H1 (cell line): Measurements from ENCODE around the gene EFHC1. TPM values are rescaled to one million over a fixed set of nuclear protein-coding genes. Genes with fewer than 3 reads are reported as not detected.

ENCODE experiments used
- BACH1 ChIP-seq: IDR thresholded peaks from 2 replicates; pipeline ENCODE4 v1.6.1; 2012; ENCODE audit warnings: low read length, improper control_type of control experiment
- CBX5 ChIP-seq: fragments of 300-800, 300-1000 bp; sonication (generic); IDR thresholded peaks from 2 replicates; pipeline ENCODE4 v1.7.1; 2016; ENCODE audit warnings: antibody characterized with exemption, low read length, low read depth
- CTCF ChIP-seq, 3 experiments: IDR thresholded peaks; 1 replicate in 2 of 3; 2 replicates in 1 of 3; pipeline versions ENCODE4 v1.5.1 to v1.6.1; 2011; ENCODE audit warnings: low read length in 3 of 3, mild to moderate bottlenecking in 3 of 3, inconsistent platforms in 2 of 3, low read depth in 1 of 3, moderate library complexity in 1 of 3; ENCODE audit not compliant: insufficient read depth in 1 of 3; ENCODE audit errors: control extremely low read depth in 1 of 3
- GTF2F1 ChIP-seq: IDR thresholded peaks from 2 replicates; pipeline ENCODE4 v1.6.1; 2012; ENCODE audit warnings: low read depth, low read length, improper control_type of control experiment, borderline replicate concordance
- NANOG ChIP-seq: IDR thresholded peaks from 2 replicates; pipeline ENCODE4 v1.6.1; 2011; ENCODE audit warnings: low read length, low read depth, mild to moderate bottlenecking, inconsistent platforms; ENCODE audit not compliant: insufficient read depth, poor library complexity, severe bottlenecking
- SAP30 ChIP-seq: fragments of 300-600 bp; sonication (generic); IDR thresholded peaks from 2 replicates; pipeline ENCODE4 v1.7.1; 2012; ENCODE audit warnings: low read length, moderate library complexity, mild to moderate bottlenecking, inconsistent platforms; ENCODE audit not compliant: insufficient read depth, insufficient replicate concordance
- TBP ChIP-seq: IDR thresholded peaks from 2 replicates; pipeline ENCODE4 v1.6.1; 2011; ENCODE audit warnings: low read depth, low read length, improper control_type of control experiment
- ZNF274 ChIP-seq: IDR thresholded peaks from 2 replicates; pipeline ENCODE4 v1.7.0; 2012; ENCODE audit warnings: low read length, borderline replicate concordance; ENCODE audit errors: extremely low read depth
- polyA plus RNA-seq, 7 experiments: library from polyadenylated mRNA; depleted of rRNA in 3 of 7; stranded (reverse) in 5 of 7; unstranded in 2 of 7; fragments of >200 nt in 5 of 7; fragments of 200-250 nt in 2 of 7; gene quantifications; 1 replicate in 5 of 7; 2 replicates in 1 of 7; 4 replicates in 1 of 7; pipeline versions ENCODE4 v1.2.1 to v1.2.3, GENCODE V29; 2011 to 2013; ENCODE audit warnings: missing spikeins in 2 of 7, mixed read lengths in 2 of 7
- total RNA-seq: library from RNA; stranded (reverse); fragmentation: NEBNext Ultra II Directional; extraction: Animal tissue kit (Norgen Biotek cat#: 25700); gene quantifications from 2 replicates; pipeline ENCODE4 v1.2.1, GENCODE V29; 2021
- TF ChIP-seq, protein P1 (sequence below): fragments of 300-600 bp; sonication (generic); IDR thresholded peaks from 2 replicates; pipeline ENCODE4 v1.7.1; 2012; ENCODE audit warnings: low read length, moderate library complexity, mild to moderate bottlenecking, inconsistent platforms; ENCODE audit not compliant: insufficient replicate concordance

The EFHC1 gene
- total and polyA plus RNA-seq, 2 of the 8 experiments (the other 6 are each of a cell fraction or from before 2014, with no cell fraction given): 10.5 to 16.4 TPM

- TF ChIP-seq, protein P1, sequence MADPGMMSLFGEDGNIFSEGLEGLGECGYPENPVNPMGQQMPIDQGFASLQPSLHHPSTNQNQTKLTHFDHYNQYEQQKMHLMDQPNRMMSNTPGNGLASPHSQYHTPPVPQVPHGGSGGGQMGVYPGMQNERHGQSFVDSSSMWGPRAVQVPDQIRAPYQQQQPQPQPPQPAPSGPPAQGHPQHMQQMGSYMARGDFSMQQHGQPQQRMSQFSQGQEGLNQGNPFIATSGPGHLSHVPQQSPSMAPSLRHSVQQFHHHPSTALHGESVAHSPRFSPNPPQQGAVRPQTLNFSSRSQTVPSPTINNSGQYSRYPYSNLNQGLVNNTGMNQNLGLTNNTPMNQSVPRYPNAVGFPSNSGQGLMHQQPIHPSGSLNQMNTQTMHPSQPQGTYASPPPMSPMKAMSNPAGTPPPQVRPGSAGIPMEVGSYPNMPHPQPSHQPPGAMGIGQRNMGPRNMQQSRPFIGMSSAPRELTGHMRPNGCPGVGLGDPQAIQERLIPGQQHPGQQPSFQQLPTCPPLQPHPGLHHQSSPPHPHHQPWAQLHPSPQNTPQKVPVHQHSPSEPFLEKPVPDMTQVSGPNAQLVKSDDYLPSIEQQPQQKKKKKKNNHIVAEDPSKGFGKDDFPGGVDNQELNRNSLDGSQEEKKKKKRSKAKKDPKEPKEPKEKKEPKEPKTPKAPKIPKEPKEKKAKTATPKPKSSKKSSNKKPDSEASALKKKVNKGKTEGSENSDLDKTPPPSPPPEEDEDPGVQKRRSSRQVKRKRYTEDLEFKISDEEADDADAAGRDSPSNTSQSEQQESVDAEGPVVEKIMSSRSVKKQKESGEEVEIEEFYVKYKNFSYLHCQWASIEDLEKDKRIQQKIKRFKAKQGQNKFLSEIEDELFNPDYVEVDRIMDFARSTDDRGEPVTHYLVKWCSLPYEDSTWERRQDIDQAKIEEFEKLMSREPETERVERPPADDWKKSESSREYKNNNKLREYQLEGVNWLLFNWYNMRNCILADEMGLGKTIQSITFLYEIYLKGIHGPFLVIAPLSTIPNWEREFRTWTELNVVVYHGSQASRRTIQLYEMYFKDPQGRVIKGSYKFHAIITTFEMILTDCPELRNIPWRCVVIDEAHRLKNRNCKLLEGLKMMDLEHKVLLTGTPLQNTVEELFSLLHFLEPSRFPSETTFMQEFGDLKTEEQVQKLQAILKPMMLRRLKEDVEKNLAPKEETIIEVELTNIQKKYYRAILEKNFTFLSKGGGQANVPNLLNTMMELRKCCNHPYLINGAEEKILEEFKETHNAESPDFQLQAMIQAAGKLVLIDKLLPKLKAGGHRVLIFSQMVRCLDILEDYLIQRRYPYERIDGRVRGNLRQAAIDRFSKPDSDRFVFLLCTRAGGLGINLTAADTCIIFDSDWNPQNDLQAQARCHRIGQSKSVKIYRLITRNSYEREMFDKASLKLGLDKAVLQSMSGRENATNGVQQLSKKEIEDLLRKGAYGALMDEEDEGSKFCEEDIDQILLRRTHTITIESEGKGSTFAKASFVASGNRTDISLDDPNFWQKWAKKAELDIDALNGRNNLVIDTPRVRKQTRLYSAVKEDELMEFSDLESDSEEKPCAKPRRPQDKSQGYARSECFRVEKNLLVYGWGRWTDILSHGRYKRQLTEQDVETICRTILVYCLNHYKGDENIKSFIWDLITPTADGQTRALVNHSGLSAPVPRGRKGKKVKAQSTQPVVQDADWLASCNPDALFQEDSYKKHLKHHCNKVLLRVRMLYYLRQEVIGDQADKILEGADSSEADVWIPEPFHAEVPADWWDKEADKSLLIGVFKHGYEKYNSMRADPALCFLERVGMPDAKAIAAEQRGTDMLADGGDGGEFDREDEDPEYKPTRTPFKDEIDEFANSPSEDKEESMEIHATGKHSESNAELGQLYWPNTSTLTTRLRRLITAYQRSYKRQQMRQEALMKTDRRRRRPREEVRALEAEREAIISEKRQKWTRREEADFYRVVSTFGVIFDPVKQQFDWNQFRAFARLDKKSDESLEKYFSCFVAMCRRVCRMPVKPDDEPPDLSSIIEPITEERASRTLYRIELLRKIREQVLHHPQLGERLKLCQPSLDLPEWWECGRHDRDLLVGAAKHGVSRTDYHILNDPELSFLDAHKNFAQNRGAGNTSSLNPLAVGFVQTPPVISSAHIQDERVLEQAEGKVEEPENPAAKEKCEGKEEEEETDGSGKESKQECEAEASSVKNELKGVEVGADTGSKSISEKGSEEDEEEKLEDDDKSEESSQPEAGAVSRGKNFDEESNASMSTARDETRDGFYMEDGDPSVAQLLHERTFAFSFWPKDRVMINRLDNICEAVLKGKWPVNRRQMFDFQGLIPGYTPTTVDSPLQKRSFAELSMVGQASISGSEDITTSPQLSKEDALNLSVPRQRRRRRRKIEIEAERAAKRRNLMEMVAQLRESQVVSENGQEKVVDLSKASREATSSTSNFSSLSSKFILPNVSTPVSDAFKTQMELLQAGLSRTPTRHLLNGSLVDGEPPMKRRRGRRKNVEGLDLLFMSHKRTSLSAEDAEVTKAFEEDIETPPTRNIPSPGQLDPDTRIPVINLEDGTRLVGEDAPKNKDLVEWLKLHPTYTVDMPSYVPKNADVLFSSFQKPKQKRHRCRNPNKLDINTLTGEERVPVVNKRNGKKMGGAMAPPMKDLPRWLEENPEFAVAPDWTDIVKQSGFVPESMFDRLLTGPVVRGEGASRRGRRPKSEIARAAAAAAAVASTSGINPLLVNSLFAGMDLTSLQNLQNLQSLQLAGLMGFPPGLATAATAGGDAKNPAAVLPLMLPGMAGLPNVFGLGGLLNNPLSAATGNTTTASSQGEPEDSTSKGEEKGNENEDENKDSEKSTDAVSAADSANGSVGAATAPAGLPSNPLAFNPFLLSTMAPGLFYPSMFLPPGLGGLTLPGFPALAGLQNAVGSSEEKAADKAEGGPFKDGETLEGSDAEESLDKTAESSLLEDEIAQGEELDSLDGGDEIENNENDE: no peak
- TF ChIP-seq GTF2F1 (no peak), TBP (no peak), BACH1 (no peak), NANOG (no peak), CTCF (IDR thresholded peaks at IDR 0.05; ENCODE audit: control extremely low read depth in 1 of 3, insufficient read depth in 1 of 3, low read depth in 1 of 3, low read length in 3 of 3) (no peak), SAP30 (no peak), ZNF274 (no peak), CBX5 (no peak)
Observed at GRCh38 chr6:52511163-52511562, 91.0 kb downstream of the EFHC1 start (continued).
